ENCODE measurements around the gene FAM25A.

- TF ChIP-seq CTCF (IDR thresholded peaks at IDR 0.05; ENCODE audit: extremely low read depth in 1 of 2, insufficient read depth in 1 of 2, low read depth in 1 of 2, low read length in 2 of 2) (no peak), POLR2A (IDR thresholded peaks at IDR 0.05; ENCODE audit: low read depth, low read length) (no peak), MAX (IDR thresholded peaks at IDR 0.05; ENCODE audit: insufficient read depth, insufficient read length) (no peak), JUN (IDR thresholded peaks at IDR 0.05; ENCODE audit: borderline replicate concordance, insufficient read depth, insufficient read length, low read depth) (no peak), EZH2 (IDR thresholded peaks at IDR 0.05; ENCODE audit: borderline replicate concordance, low read depth, low read length, severe bottlenecking) (no peak), MYC (IDR thresholded peaks at IDR 0.05; ENCODE audit: low read depth, low read length) (no peak), POLR2AphosphoS5 (IDR thresholded peaks at IDR 0.05; ENCODE audit: insufficient read depth, low read depth, low read length) (no peak)
Measured at GRCh38 chr10:87038786-87039185, 18.7 kb downstream of the FAM25A start.
